Transverse colon (tissue), 4 donors: ENCODE results near the gene PNPT1. TPM values are rescaled to one million over a fixed set of nuclear protein-coding genes. Genes with fewer than 3 reads are reported as not detected.
"Not testable (repeated sequence)": the region's sequence is repeated elsewhere in the genome, so short reads cannot be mapped to it uniquely, and the experiment has no call there.

Experiments
- DNase-seq: peaks from one replicate; pipeline ENCODE4 v3.0.0-alpha.2; 2019
- H3K27ac ChIP-seq, 4 donors: fragments of 200-600 bp; sonication (generic); 2 replicates each; pipeline ENCODE4 v1.5.1; 2016 to 2018; ENCODE audit warnings: inconsistent platforms in 4 of 4
- H3K27me3 ChIP-seq: fragments of 200-600 bp; sonication (generic); 2 replicates; pipeline ENCODE4 v1.5.1; 2017; ENCODE audit warnings: inconsistent platforms
- H3K36me3 ChIP-seq, 4 donors: fragments of 200-600 bp; sonication (generic); 2 replicates each; pipeline ENCODE4 v1.5.1; 2017 to 2019; ENCODE audit warnings: inconsistent platforms in 4 of 4
- H3K4me1 ChIP-seq, 4 donors: fragments of 200-600 bp; sonication (generic); 2 replicates each; pipeline ENCODE4 v1.5.1; 2017 to 2020; ENCODE audit warnings: inconsistent platforms in 4 of 4
- H3K4me3 ChIP-seq, 4 donors: fragments of 200-600 bp; sonication (generic); 1 replicate in 1 of 4; 2 replicates in 3 of 4; pipeline versions ENCODE4 v1.5.1 to v1.6.1; 2017 to 2019; ENCODE audit warnings: inconsistent platforms in 4 of 4
- H3K9me3 ChIP-seq, 2 donors: fragments of 200-600 bp; sonication (generic); 2 replicates each; pipeline ENCODE4 v1.5.1; 2017 to 2019; ENCODE audit warnings: inconsistent platforms in 2 of 2
- EP300 ChIP-seq: sonication (generic); formaldehyde crosslinking; IDR thresholded peaks from one replicate; pipeline ENCODE4 v1.6.1; 2017; ENCODE audit warnings: antibody characterized with exemption, low read depth
- POLR2A ChIP-seq: fragments of 450-650 bp; IDR thresholded peaks from one replicate; pipeline ENCODE4 v1.6.1; 2016; ENCODE audit warnings: antibody characterized with exemption, mild to moderate bottlenecking, moderate library complexity
- POLR2AphosphoS5 ChIP-seq, 3 donors: sonication (generic); formaldehyde crosslinking; IDR thresholded peaks; one replicate each; pipeline ENCODE4 v1.6.1; 2016; ENCODE audit warnings: antibody characterized with exemption in 3 of 3
- WGBS, 2 donors: methylation state at CpG; one replicate each; pipeline ENCODE4 v1.1.5; 2018; ENCODE audit warnings: low coverage in 1 of 2; 5-methylcytosine and 5-hydroxymethylcytosine counted together
- in situ Hi-C, 4 donors: fragments of 200-750 bp; cut with MboI; loops; one replicate each; pipeline versions ENCODE4 v1.15.0 to v1.15.1; 2017; ENCODE audit warnings: low sequenced_read_pairs in 3 of 4, low pct_ligation_motif_present in 1 of 4, low pct_unique_long_range_greater_than_20kb in 1 of 4
- intact Hi-C: fragments of 100-400 bp; cut with DNase I; formaldehyde crosslinking; loops from one replicate; pipeline ENCODE4 v1.15.1; 2023; ENCODE audit warnings: low total_unique reads
- total RNA-seq, 4 donors: library from RNA; depleted of rRNA; stranded (reverse); fragments of >200 nt; gene quantifications; one replicate each; pipeline ENCODE4 v1.1.0, GENCODE V29; 2016
- TF ChIP-seq, protein P1 (sequence below), 5 experiments: fragments of 200-600 bp in 3 of 5; fragments of 450-650 bp in 2 of 5; sonication (generic) in 3 of 5; IDR thresholded peaks; 1 replicate in 2 of 5; 2 replicates in 3 of 5; pipeline ENCODE4 v1.5.1; 2016 to 2017; ENCODE audit warnings: antibody characterized with exemption in 5 of 5, inconsistent platforms in 3 of 5, mild to moderate bottlenecking in 2 of 5, moderate library complexity in 1 of 5

PNPT1 gene
- total RNA-seq, 4 donors from 2014 or later: 2.2 to 14.9 (median 9.1) TPM

GRCh38 chr2:55604027-55604565 lies 89.5 kb downstream of the PNPT1 start:
- H3K4me1 ChIP-seq: peaks cover 0 to 14% (median 2%) of the 10 kb centered on the region in 4 donors
- DNase-seq: no peak
- intact Hi-C loops: no loop called here
- H3K4me3 ChIP-seq: no peak overlapping the region
- peaks cover 0 to 18% (median 0%) of the 10 kb centered on the region in 4 donors for H3K36me3 ChIP-seq
- TF ChIP-seq EP300 (no peak), POLR2A (no peak), POLR2AphosphoS5 (IDR thresholded peaks at IDR 0.05) (no peak)
- TF ChIP-seq, protein P1, sequence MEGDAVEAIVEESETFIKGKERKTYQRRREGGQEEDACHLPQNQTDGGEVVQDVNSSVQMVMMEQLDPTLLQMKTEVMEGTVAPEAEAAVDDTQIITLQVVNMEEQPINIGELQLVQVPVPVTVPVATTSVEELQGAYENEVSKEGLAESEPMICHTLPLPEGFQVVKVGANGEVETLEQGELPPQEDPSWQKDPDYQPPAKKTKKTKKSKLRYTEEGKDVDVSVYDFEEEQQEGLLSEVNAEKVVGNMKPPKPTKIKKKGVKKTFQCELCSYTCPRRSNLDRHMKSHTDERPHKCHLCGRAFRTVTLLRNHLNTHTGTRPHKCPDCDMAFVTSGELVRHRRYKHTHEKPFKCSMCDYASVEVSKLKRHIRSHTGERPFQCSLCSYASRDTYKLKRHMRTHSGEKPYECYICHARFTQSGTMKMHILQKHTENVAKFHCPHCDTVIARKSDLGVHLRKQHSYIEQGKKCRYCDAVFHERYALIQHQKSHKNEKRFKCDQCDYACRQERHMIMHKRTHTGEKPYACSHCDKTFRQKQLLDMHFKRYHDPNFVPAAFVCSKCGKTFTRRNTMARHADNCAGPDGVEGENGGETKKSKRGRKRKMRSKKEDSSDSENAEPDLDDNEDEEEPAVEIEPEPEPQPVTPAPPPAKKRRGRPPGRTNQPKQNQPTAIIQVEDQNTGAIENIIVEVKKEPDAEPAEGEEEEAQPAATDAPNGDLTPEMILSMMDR (IDR thresholded peaks at IDR 0.05): no peak
- H3K27me3 ChIP-seq: no peaks in the 10 kb centered on the region
- no peaks in the 10 kb centered on the region for H3K9me3 ChIP-seq
- 83 to 92% methylated on average over 1 of the region's 1 CpG for WGBS, 2 donors
- peak overlapping the region in 1 of 4 donors; percentile 15 for H3K27ac ChIP-seq
- in situ Hi-C loops: no loop called here

GRCh38 chr2:55601849-55602248 lies 91.8 kb downstream of the PNPT1 start:
- in situ Hi-C loops: no loop called here
- Histone ChIP-seq H3K27ac (no peak overlapping the region), H3K36me3 (peaks cover 0 to 38% (median 10%) of the 10 kb centered on the region in 4 donors)

GRCh38 chr2:55598056-55598795 lies 95.4 kb downstream of the PNPT1 start:
- intact Hi-C loops (no loop called here), in situ Hi-C loops (no loop called here)
- peaks cover 0 to 52% (median 14%) of the 10 kb centered on the region in 4 donors for H3K36me3 ChIP-seq
- no peaks in the 10 kb centered on the region for H3K27me3 ChIP-seq
- DNase-seq: no peak
- 75 to 91% methylated on average over 10 to 11 of the region's 11 CpGs for WGBS, 2 donors
- H3K9me3 ChIP-seq: no peaks in the 10 kb centered on the region
- peaks cover 0 to 6% (median 0%) of the 10 kb centered on the region in 4 donors for H3K4me1 ChIP-seq
- H3K27ac ChIP-seq: no peak overlapping the region
- no peak overlapping the region for H3K4me3 ChIP-seq
- TF ChIP-seq POLR2A (no peak), EP300 (no peak)
- TF ChIP-seq, protein P1 (IDR thresholded peaks at IDR 0.05): no peak

More at GRCh38 chr2:55601849-55602248, 91.8 kb downstream of the PNPT1 start:
- no peak for DNase-seq
- Histone ChIP-seq H3K4me3 (no peak overlapping the region), H3K9me3 (no peaks in the 10 kb centered on the region), H3K4me1 (peaks cover 0 to 14% (median 2%) of the 10 kb centered on the region in 4 donors), H3K27me3 (no peaks in the 10 kb centered on the region)
- TF ChIP-seq POLR2AphosphoS5 (IDR thresholded peaks at IDR 0.05) (no peak), POLR2A (no peak), EP300 (no peak)
- TF ChIP-seq, protein P1 (IDR thresholded peaks at IDR 0.05): no peak
- intact Hi-C loops: no loop called here

DNA sequence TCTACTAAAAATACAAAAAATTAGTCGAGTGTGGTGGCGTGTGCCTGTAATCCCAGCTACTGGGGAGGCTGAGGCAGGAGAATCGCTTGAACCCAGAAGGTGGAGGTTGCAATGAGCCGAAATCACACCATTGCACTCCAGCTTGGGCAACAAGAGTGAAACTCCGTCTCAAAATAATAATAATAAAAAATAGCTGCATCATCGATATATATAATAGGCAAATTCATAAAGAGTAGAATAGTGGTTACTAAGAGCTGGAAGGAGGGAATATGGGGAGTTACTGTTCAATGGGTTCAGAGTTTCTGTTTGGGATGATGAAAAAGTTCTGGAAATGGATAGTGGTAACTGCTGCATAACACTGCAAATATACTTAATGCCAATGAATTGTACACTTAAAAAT lies 96.8 kb downstream of the PNPT1 start:
- H3K27me3 ChIP-seq, intact Hi-C loops, H3K4me1 ChIP-seq, in situ Hi-C loops, H3K4me3 ChIP-seq, H3K9me3 ChIP-seq, H3K27ac ChIP-seq, DNase-seq: not testable (repeated sequence)
- peaks cover 0 to 42% (median 14%) of the 10 kb centered on the region in 4 donors for H3K36me3 ChIP-seq
- 92 to 94% methylated on average over 5 to 6 of the region's 6 CpGs for WGBS, 2 donors

DNA sequence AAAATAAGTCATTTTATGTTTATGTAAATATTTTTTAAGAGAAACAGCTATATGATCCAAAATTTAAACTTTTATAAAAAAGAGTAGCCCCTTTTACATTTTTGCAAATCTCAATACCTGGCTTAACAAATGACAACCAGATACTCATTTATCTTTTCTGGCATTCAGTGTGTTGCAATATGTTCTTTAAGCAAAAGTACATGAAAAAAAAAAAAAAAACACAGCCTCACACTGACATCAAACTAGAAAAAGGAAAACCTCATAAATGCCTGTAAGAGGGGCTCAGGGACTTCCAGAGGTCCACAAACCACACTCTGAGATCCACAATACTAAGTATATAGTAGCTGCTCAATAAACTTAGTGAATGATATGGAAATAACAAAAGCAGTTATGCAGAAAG lies 98.1 kb downstream of the PNPT1 start:
- TF ChIP-seq POLR2A: no peak
- TF ChIP-seq, protein P1 (IDR thresholded peaks at IDR 0.05): no peak
- no peak for TF ChIP-seq EP300
- no peaks in the 10 kb centered on the region for H3K9me3 ChIP-seq
- H3K36me3 ChIP-seq: peaks cover 0 to 39% (median 14%) of the 10 kb centered on the region in 4 donors
- H3K27me3 ChIP-seq: no peaks in the 10 kb centered on the region
- in situ Hi-C loops (no loop called here), intact Hi-C loops (no loop called here)
- no peak overlapping the region for H3K27ac ChIP-seq
- H3K4me1 ChIP-seq: peaks cover 0 to 10% (median 0%) of the 10 kb centered on the region in 4 donors
- no peak for DNase-seq
- H3K4me3 ChIP-seq: no peak overlapping the region
